H1 (cell line): ENCODE measurements around the gene KLHL36. TPM values are rescaled to one million over a fixed set of nuclear protein-coding genes. Genes with fewer than 3 reads are reported as not detected.

Experiments used
- CTCF ChIA-PET: fragments of 300-600 bp; sonication (Branson Sonifier 250); formaldehyde crosslinking; loops from one replicate; lab custom pipeline; 2021; ENCODE audit not compliant: partially characterized antibody; lab: Charles Lee
- POLR2A ChIA-PET: fragments of 300-600 bp; sonication (Branson Sonifier 250); formaldehyde crosslinking; loops from one replicate; lab custom pipeline; 2021; ENCODE audit warnings: inconsistent platforms; ENCODE audit not compliant: partially characterized antibody; lab: Charles Lee
- DNase-seq, 2 experiments: peaks; one replicate each; pipeline versions ENCODE4 v3.0.0 to v3.0.0-alpha.2; 2010 to 2022; ENCODE audit warnings: low spot score in 2 of 2, low read depth in 1 of 2, mixed read lengths in 1 of 2
- FAIRE-seq: peaks from 2 replicates; lab custom pipeline; 2011; peaks lifted over from hg19 to GRCh38; lab: Jason Lieb, UNC
- H2AFZ ChIP-seq: 2 replicates; pipeline ENCODE4 v1.8.1; 2012; ENCODE audit warnings: low read length, inconsistent platforms
- H2AK5ac ChIP-seq: 2 replicates; pipeline ENCODE4 v1.6.1; 2013; ENCODE audit warnings: low read depth, low read length
- H2BK120ac ChIP-seq: replicated peaks from 2 replicates; pipeline ENCODE3; 2013; ENCODE audit warnings: low read depth, low read length, inconsistent platforms
- H2BK12ac ChIP-seq: 2 replicates; pipeline ENCODE4 v1.6.1; 2013; ENCODE audit warnings: low read depth, low read length
- H2BK15ac ChIP-seq: 2 replicates; pipeline ENCODE4 v1.6.1; 2013; ENCODE audit warnings: low read length
- H2BK20ac ChIP-seq: 2 replicates; pipeline ENCODE4 v1.6.1; 2013; ENCODE audit warnings: low read length
- H2BK5ac ChIP-seq: 2 replicates; pipeline ENCODE4 v1.6.1; 2013; ENCODE audit warnings: low read depth, low read length
- H3K14ac ChIP-seq: 2 replicates; pipeline ENCODE4 v1.6.1; 2013; ENCODE audit warnings: inconsistent platforms; ENCODE audit not compliant: insufficient read length
- H3K18ac ChIP-seq: 2 replicates; pipeline ENCODE4 v1.6.1; 2013; ENCODE audit warnings: low read length; ENCODE audit errors: extremely low read depth
- H3K23ac ChIP-seq: 2 replicates; pipeline ENCODE4 v1.6.1; 2013; ENCODE audit warnings: inconsistent platforms; ENCODE audit not compliant: insufficient read length
- H3K23me2 ChIP-seq: 2 replicates; pipeline ENCODE4 v1.6.1; 2013; ENCODE audit warnings: low read depth, low read length
- H3K27ac ChIP-seq: 2 replicates; pipeline ENCODE4 v1.6.1; 2011; ENCODE audit warnings: low read depth, low read length, inconsistent platforms
- H3K27me3 ChIP-seq, 4 experiments: replicated peaks in 1 of 4; 1 replicate in 1 of 4; 2 replicates in 3 of 4; pipeline versions ENCODE4 v1.6.1 to v1.8.1; 2011 to 2013; ENCODE audit warnings: low read length in 3 of 4, mild to moderate bottlenecking in 3 of 4, inconsistent platforms in 2 of 4, mixed read lengths in 2 of 4, moderate library complexity in 1 of 4; ENCODE audit not compliant: control insufficient read depth in 3 of 4, insufficient read depth in 3 of 4; ENCODE audit errors: extremely low read depth in 1 of 4
- H3K36me3 ChIP-seq, 4 experiments: 2 replicates each; pipeline versions ENCODE4 v1.6.1 to v1.8.1; 2011 to 2013; ENCODE audit warnings: mild to moderate bottlenecking in 4 of 4, low read length in 3 of 4, moderate library complexity in 2 of 4, control low read depth in 1 of 4, inconsistent platforms in 1 of 4; ENCODE audit not compliant: insufficient read depth in 4 of 4, control insufficient read depth in 2 of 4
- H3K4ac ChIP-seq: replicated peaks from 2 replicates; pipeline ENCODE3; 2013; ENCODE audit warnings: low read length, low read depth, mixed read lengths, inconsistent platforms; ENCODE audit not compliant: insufficient read length
- H3K4me1 ChIP-seq, 4 experiments: replicated peaks in 1 of 4; 1 replicate in 1 of 4; 2 replicates in 3 of 4; pipeline versions ENCODE4 v1.6.1 to v1.8.1; 2011 to 2013; ENCODE audit warnings: low read length in 3 of 4, inconsistent platforms in 2 of 4, mixed read lengths in 1 of 4; ENCODE audit not compliant: insufficient read depth in 4 of 4, control insufficient read depth in 3 of 4
- H3K4me2 ChIP-seq, 2 experiments: 2 replicates each; pipeline versions ENCODE4 v1.6.1 to v1.8.1; 2011 to 2013; ENCODE audit warnings: low read depth in 2 of 2, low read length in 2 of 2, control low read depth in 1 of 2, inconsistent platforms in 1 of 2, mild to moderate bottlenecking in 1 of 2; ENCODE audit not compliant: insufficient read depth in 1 of 2
- H3K4me3 ChIP-seq, 4 experiments: fragments of 200-600, 300-600 bp in 1 of 4; sonication (generic), shearing (Covaris generic), sonication (Bioruptor Twin) in 1 of 4; 2 replicates each; pipeline versions ENCODE4 v1.5.1 to v1.8.1; 2011 to 2016; ENCODE audit warnings: low read length in 4 of 4, low read depth in 3 of 4, control low read depth in 2 of 4, inconsistent platforms in 2 of 4, mild to moderate bottlenecking in 2 of 4, mixed read lengths in 1 of 4, moderate library complexity in 1 of 4; ENCODE audit not compliant: insufficient read depth in 2 of 4; ENCODE audit errors: extremely low read depth in 1 of 4
- H3K56ac ChIP-seq: replicated peaks from 2 replicates; pipeline ENCODE3; 2013; ENCODE audit warnings: low read depth, mild to moderate bottlenecking, mixed read lengths, low read length, inconsistent platforms; ENCODE audit not compliant: insufficient read length
- H3K79me1 ChIP-seq: 2 replicates; pipeline ENCODE4 v1.6.1; 2013; ENCODE audit warnings: low read depth, low read length, control low read depth
- H3K79me2 ChIP-seq, 2 experiments: 2 replicates each; pipeline versions ENCODE4 v1.6.1 to v1.8.1; 2012 to 2013; ENCODE audit warnings: low read length in 2 of 2, mild to moderate bottlenecking in 2 of 2, inconsistent platforms in 1 of 2; ENCODE audit not compliant: insufficient read depth in 2 of 2, control insufficient read depth in 1 of 2
- H3K9ac ChIP-seq, 4 experiments: replicated peaks in 1 of 4; 1 replicate in 1 of 4; 2 replicates in 3 of 4; pipeline versions ENCODE4 v1.6.1 to v1.8.1; 2011 to 2013; ENCODE audit warnings: low read depth in 3 of 4, low read length in 3 of 4, control low read depth in 2 of 4, mild to moderate bottlenecking in 2 of 4, moderate library complexity in 2 of 4, inconsistent platforms in 1 of 4; ENCODE audit errors: extremely low read depth in 1 of 4
- H3K9me3 ChIP-seq, 2 experiments: 2 replicates each; pipeline versions ENCODE4 v1.6.1 to v1.8.1; 2012 to 2013; ENCODE audit warnings: mild to moderate bottlenecking in 2 of 2, moderate library complexity in 2 of 2, control low read depth in 1 of 2, inconsistent platforms in 1 of 2, low read depth in 1 of 2, low read length in 1 of 2, mixed read lengths in 1 of 2; ENCODE audit not compliant: insufficient read depth in 2 of 2
- H4K20me1 ChIP-seq, 2 experiments: replicated peaks in 1 of 2; 2 replicates each; pipeline versions ENCODE3 to v1.8.1; 2011 to 2013; ENCODE audit warnings: inconsistent platforms in 2 of 2, low read length in 2 of 2, mild to moderate bottlenecking in 1 of 2; ENCODE audit not compliant: insufficient read depth in 2 of 2, control insufficient read depth in 1 of 2
- H4K5ac ChIP-seq: 2 replicates; pipeline ENCODE4 v1.6.1; 2013; ENCODE audit warnings: low read length, low read depth, mixed read lengths, inconsistent platforms; ENCODE audit not compliant: insufficient read length
- H4K8ac ChIP-seq: 2 replicates; pipeline ENCODE4 v1.8.0; 2013; ENCODE audit warnings: mild to moderate bottlenecking, moderate library complexity, low read length, inconsistent platforms; ENCODE audit not compliant: insufficient read depth; ENCODE audit errors: extremely low read depth
- H4K91ac ChIP-seq: replicated peaks from 2 replicates; pipeline ENCODE3; 2013; ENCODE audit warnings: low read length, mixed read lengths, inconsistent platforms; ENCODE audit not compliant: insufficient read length
- ASH2L ChIP-seq: fragments of 200-600, 300-600 bp; sonication (generic); IDR thresholded peaks from one replicate; pipeline ENCODE4 v1.7.1; 2017; ENCODE audit warnings: low read length
- E2F6 ChIP-seq: IDR thresholded peaks from 2 replicates; pipeline ENCODE4 v1.6.1; 2012; ENCODE audit warnings: inconsistent platforms
- SP2 ChIP-seq: IDR thresholded peaks from 2 replicates; pipeline ENCODE4 v1.6.1; 2012; ENCODE audit warnings: mild to moderate bottlenecking, low read length, inconsistent platforms
- SRF ChIP-seq: IDR thresholded peaks from 2 replicates; pipeline ENCODE4 v1.6.1; 2011; ENCODE audit warnings: mild to moderate bottlenecking, low read depth, low read length, moderate library complexity
- TEAD4 ChIP-seq: IDR thresholded peaks from 2 replicates; pipeline ENCODE4 v1.6.1; 2012; ENCODE audit warnings: low read depth, low read length, inconsistent platforms, mixed read lengths
- WGBS, 2 experiments: shearing (Covaris generic) in 1 of 2; methylation state at CpG; one replicate each; pipeline versions ENCODE4 v1.1.6 to v1.1.7; 2013 to 2015; ENCODE audit warnings: low lambda C conversion rate in 2 of 2, mixed read lengths in 2 of 2, inconsistent platforms in 1 of 2, low coverage in 1 of 2, missing lambda C conversion rate in 1 of 2; ENCODE audit not compliant: insufficient replicate concordance in 2 of 2, insufficient coverage in 1 of 2, insufficient read length in 1 of 2; ENCODE audit errors: extremely low coverage in 1 of 2, missing lambda C conversion rate in 1 of 2; 5-methylcytosine and 5-hydroxymethylcytosine counted together
- polyA plus RNA-seq, 7 experiments: library from polyadenylated mRNA; depleted of rRNA in 3 of 7; stranded (reverse) in 5 of 7; unstranded in 2 of 7; fragments of >200 nt in 5 of 7; fragments of 200-250 nt in 2 of 7; gene quantifications; 1 replicate in 5 of 7; 2 replicates in 1 of 7; 4 replicates in 1 of 7; pipeline versions ENCODE4 v1.2.1 to v1.2.3, GENCODE V29; 2011 to 2013; ENCODE audit warnings: missing spikeins in 2 of 7, mixed read lengths in 2 of 7
- total RNA-seq: library from RNA; stranded (reverse); fragmentation: NEBNext Ultra II Directional; extraction: Animal tissue kit (Norgen Biotek cat#: 25700); gene quantifications from 2 replicates; pipeline ENCODE4 v1.2.1, GENCODE V29; 2021

Gene KLHL36
- total and polyA plus RNA-seq, 2 of the 8 experiments (the other 6 are each of a cell fraction or from before 2014, with no cell fraction given) = 22.9 to 33.6 TPM

GRCh38 chr16:84640145-84640544, 8.2 kb upstream of the KLHL36 start:
- Histone ChIP-seq H3K79me1 (no peaks in the 10 kb centered on the region), H4K5ac (no peak overlapping the region), H2BK120ac (no peak overlapping the region), H4K20me1 (no peaks in the 10 kb centered on the region), H2BK12ac (no peak overlapping the region), H3K4ac (no peak overlapping the region), H3K36me3 (no peaks in the 10 kb centered on the region), H2BK20ac (no peak overlapping the region), H3K23ac (no peak overlapping the region), H3K79me2 (no peaks in the 10 kb centered on the region), H3K4me2 (no peak overlapping the region), H2BK15ac (0 out of 2 replicates have a peak overlapping the region, but pooled peaks have one; percentile 4), H3K27ac (no peak overlapping the region), H2AK5ac (no peak overlapping the region), H4K8ac (no peak overlapping the region), H2BK5ac (0 out of 2 replicates have a peak overlapping the region, but pooled peaks have one; percentile 27), H3K9me3 (no peaks in the 10 kb centered on the region), H4K91ac (no peak overlapping the region), H3K9ac (no peak overlapping the region), H3K18ac (no peak overlapping the region), H3K23me2 (no peaks in the 10 kb centered on the region), H3K27me3 (no peaks in the 10 kb centered on the region), H3K4me3 (no peak overlapping the region), H3K14ac (no peak overlapping the region), H3K56ac (no peak overlapping the region), H2AFZ (0 out of 2 replicates have a peak overlapping the region, but pooled peaks have one; percentile 4), H3K4me1 (peaks cover 0 to 5% (median 1%) of the 10 kb centered on the region in 4 experiments; a peak in 3 of 7 replicates)
- 90% methylated on average over 5 of the region's 5 CpGs; no CpG with 5 or more reads in 1 of the 2 experiments for WGBS, 2 experiments
- ChIA-PET POLR2A (no interaction called here), CTCF (interaction anchor here (1.9 kb wide), 1 partner anchor 32 kb away, joined by 6 read pairs; no protein-coding TSS in a partner anchor)
- no peak for DNase-seq
- no peak for FAIRE-seq
- TF ChIP-seq E2F6 (no peak), SP2 (no peak), SRF (no peak), TEAD4 (no peak), ASH2L (no peak)
